GM12878 (cell line): ENCODE results near the gene SLIT1. TPM values are rescaled to one million over a fixed set of nuclear protein-coding genes. Genes with fewer than 3 reads are reported as not detected.

Experiments
- ATAC-seq: fragments of 200-7000 bp; cut with Tn5 transposase; 3 replicates; pipeline ENCODE4 v1.9.1; 2020; ENCODE audit warnings: mild to moderate bottlenecking, moderate library complexity
- BruUV-seq: library from RNA; stranded (reverse); fragments of 400-500 nt; replicated peaks from 2 replicates; lab custom pipeline; 2021; lab: Mats Ljungman, UMichigan
- CTCF ChIA-PET: fragments of 300-600 bp; sonication (Branson Sonifier 250); formaldehyde crosslinking; extraction: SDS; loops from one replicate; lab custom pipeline; 2021; ENCODE audit warnings: inconsistent platforms; lab: Yijun Ruan, JAX
- POLR2A ChIA-PET: fragments of 350-600 bp; formaldehyde crosslinking; extraction: SDS; loops from one replicate; lab custom pipeline; 2021; ENCODE audit warnings: inconsistent platforms; lab: Charles Lee
- RAD21 ChIA-PET: fragments of 300-600 bp; sonication (Branson Sonifier 250); formaldehyde crosslinking; loops from one replicate; lab custom pipeline; 2023; ENCODE audit warnings: antibody characterized with exemption; ENCODE audit not compliant: unreplicated experiment; lab: Charles Lee
- SMC1A ChIA-PET: fragments of 300-600 bp; sonication (Branson Sonifier 250); formaldehyde crosslinking; loops from one replicate; lab custom pipeline; 2023; ENCODE audit not compliant: unreplicated experiment, uncharacterized antibody; lab: Charles Lee
- DNase-seq: peaks from one replicate; pipeline ENCODE4 v3.0.0-alpha.2; 2011; ENCODE audit warnings: low read depth, low spot score
- FAIRE-seq: peaks from 3 replicates; lab custom pipeline; 2011; peaks lifted over from hg19 to GRCh38; lab: Jason Lieb, UNC
- H2AFZ ChIP-seq: 2 replicates; pipeline ENCODE4 v1.6.0; 2011; ENCODE audit warnings: low read depth, low read length, control low read depth; ENCODE audit not compliant: control insufficient read depth
- H3K27ac ChIP-seq: 2 replicates; pipeline ENCODE4 v1.5.1; 2011; ENCODE audit warnings: control low read depth; ENCODE audit not compliant: control insufficient read depth, insufficient read depth
- H3K27me3 ChIP-seq, 2 experiments: replicated peaks in 1 of 2; 2 replicates each; pipeline versions ENCODE4 v1.6.0 to v1.6.1; 2011; ENCODE audit warnings: low read length in 1 of 2; ENCODE audit not compliant: control insufficient read depth in 2 of 2, insufficient read depth in 2 of 2
- H3K36me3 ChIP-seq, 2 experiments: 2 replicates each; pipeline ENCODE4 v1.5.1; 2011; ENCODE audit warnings: low read length in 1 of 2; ENCODE audit not compliant: control insufficient read depth in 2 of 2, insufficient read depth in 2 of 2
- H3K4me1 ChIP-seq: 2 replicates; pipeline ENCODE4 v1.6.1; 2011; ENCODE audit warnings: mild to moderate bottlenecking, low read length, moderate library complexity, mixed read lengths; ENCODE audit not compliant: control insufficient read depth, insufficient read depth
- H3K4me2 ChIP-seq: 2 replicates; pipeline ENCODE4 v1.6.0; 2011; ENCODE audit warnings: control low read depth; ENCODE audit not compliant: control insufficient read depth, insufficient read depth
- H3K4me3 ChIP-seq: fragments of 200-600 bp; sonication (generic); 2 replicates; pipeline ENCODE4 v1.5.1; 2016
- H3K79me2 ChIP-seq: 2 replicates; pipeline ENCODE4 v1.6.0; 2011; ENCODE audit warnings: low read length; ENCODE audit not compliant: control insufficient read depth, insufficient read depth
- H3K9ac ChIP-seq: 2 replicates; pipeline ENCODE4 v1.8.0; 2011; ENCODE audit warnings: low read length, control low read depth, mixed read lengths; ENCODE audit not compliant: control insufficient read depth, insufficient read depth
- H3K9me3 ChIP-seq: replicated peaks from 3 replicates; pipeline ENCODE4 v1.5.1; 2011; ENCODE audit warnings: mild to moderate bottlenecking, low read length; ENCODE audit not compliant: control insufficient read depth, insufficient read depth
- H4K20me1 ChIP-seq: 2 replicates; pipeline ENCODE4 v1.6.0; 2011; ENCODE audit not compliant: control insufficient read depth, insufficient read depth
- BCL11A ChIP-seq: IDR thresholded peaks from 2 replicates; pipeline ENCODE4 v1.6.1; 2011; ENCODE audit warnings: low read depth, low read length
- CBX5 ChIP-seq: sonication (generic); IDR thresholded peaks from 2 replicates; pipeline ENCODE4 v1.6.1; 2016; ENCODE audit warnings: low read depth, moderate library complexity, mild to moderate bottlenecking, inconsistent platforms
- HDAC2 ChIP-seq: fragments of 200-600 bp; sonication (generic); IDR thresholded peaks from 2 replicates; pipeline ENCODE4 v1.6.1; 2017
- MLLT1 ChIP-seq: fragments of 450-650 bp; IDR thresholded peaks from 2 replicates; pipeline ENCODE4 v1.6.1; 2016; ENCODE audit warnings: mild to moderate bottlenecking
- NR2C2 ChIP-seq: IDR thresholded peaks from 2 replicates; pipeline ENCODE4 v1.6.1; 2011; ENCODE audit warnings: borderline replicate concordance, low read depth; ENCODE audit not compliant: control insufficient read depth, insufficient read length
- WGBS: methylation state at CpG from one replicate; pipeline ENCODE4 v1.1.6; 2016; ENCODE audit warnings: low lambda C conversion rate; ENCODE audit not compliant: insufficient replicate concordance, insufficient coverage; ENCODE audit errors: missing lambda C conversion rate; 5-methylcytosine and 5-hydroxymethylcytosine counted together
- in situ Hi-C: fragments of 300-500 bp; cut with MboI; formaldehyde crosslinking; loops from 9 replicates; pipeline ENCODE4 v1.14.3; 2018; ENCODE audit warnings: mixed read lengths
- intact Hi-C: fragments of 100-400 bp; cut with micrococcal nuclease; formaldehyde crosslinking; loops from one replicate; pipeline ENCODE4 v1.14.2; 2022; ENCODE audit not compliant: unreplicated experiment
- polyA plus RNA-seq, 11 experiments: library from polyadenylated mRNA; depleted of rRNA in 4 of 11; unstranded in 6 of 11; stranded (reverse) in 5 of 11; fragments of >200 nt; fragmentation: Nextera tagmentation in 4 of 11; fragmentation: Illumina TruSeq in 1 of 11; extraction: Ambion mirVana in 4 of 11; extraction: Trizol in 1 of 11; gene quantifications; 1 replicate in 1 of 11; 2 replicates in 10 of 11; pipeline versions ENCODE4 v1.2.1 to v1.2.3, GENCODE V29; 2011 to 2016; ENCODE audit warnings: inconsistent platforms in 2 of 11, missing spikeins in 2 of 11, low read depth in 1 of 11
- total RNA-seq, 4 experiments: library from RNA; depleted of rRNA in 3 of 4; stranded (reverse); fragments of >200 nt in 3 of 4; fragmentation: Illumina TruSeq in 1 of 4; extraction: Trizol in 1 of 4; gene quantifications; 2 replicates each; pipeline versions ENCODE4 v1.2.1 to v1.2.3, GENCODE V29; 2013 to 2021
- TF ChIP-seq, protein P1 (sequence below): IDR thresholded peaks from 2 replicates; pipeline ENCODE4 v1.6.1; 2011; ENCODE audit warnings: borderline replicate concordance, low read depth, mild to moderate bottlenecking, moderate library complexity, low read length; ENCODE audit not compliant: insufficient read depth, poor library complexity, severe bottlenecking

SLIT1 gene
- total and polyA plus RNA-seq, 10 of the 15 experiments (the other 5 are each of a cell fraction or from before 2014, with no cell fraction given): 0.04 to 0.19 (median 0.06) TPM; not detected in 4

GRCh38 chr10:97076781-97077180, 109.0 kb downstream of the SLIT1 start (continued):
- no peak for TF ChIP-seq MLLT1
- TF ChIP-seq NR2C2: no peak

- H3K9ac ChIP-seq: no peak overlapping the region
- H3K27me3 ChIP-seq: peaks cover 0 to 4% of the 10 kb centered on the region in 2 experiments; a peak in 3 of 4 replicates
- H3K9me3 ChIP-seq: no peaks in the 10 kb centered on the region
- H3K4me3 ChIP-seq: no peak overlapping the region
- in situ Hi-C loops (no loop called here), intact Hi-C loops (no loop called here)
- H3K4me1 ChIP-seq: no peaks in the 10 kb centered on the region
- BruUV-seq: no TSS peak
- no peak overlapping the region for H3K27ac ChIP-seq
- H3K36me3 ChIP-seq: no peaks in the 10 kb centered on the region
- 18% methylated on average over 7 of the region's 7 CpGs for WGBS
- RAD21 ChIA-PET: interaction anchor here (2.6 kb wide), 1 partner anchor 134 kb away, joined by 12 read pairs; no protein-coding TSS in a partner anchor
- DNase-seq: no peak
- POLR2A ChIA-PET: no interaction called here
- TF ChIP-seq, protein P1, sequence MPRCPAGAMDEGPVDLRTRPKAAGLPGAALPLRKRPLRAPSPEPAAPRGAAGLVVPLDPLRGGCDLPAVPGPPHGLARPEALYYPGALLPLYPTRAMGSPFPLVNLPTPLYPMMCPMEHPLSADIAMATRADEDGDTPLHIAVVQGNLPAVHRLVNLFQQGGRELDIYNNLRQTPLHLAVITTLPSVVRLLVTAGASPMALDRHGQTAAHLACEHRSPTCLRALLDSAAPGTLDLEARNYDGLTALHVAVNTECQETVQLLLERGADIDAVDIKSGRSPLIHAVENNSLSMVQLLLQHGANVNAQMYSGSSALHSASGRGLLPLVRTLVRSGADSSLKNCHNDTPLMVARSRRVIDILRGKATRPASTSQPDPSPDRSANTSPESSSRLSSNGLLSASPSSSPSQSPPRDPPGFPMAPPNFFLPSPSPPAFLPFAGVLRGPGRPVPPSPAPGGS: no peak
- no peak for TF ChIP-seq HDAC2
- TF ChIP-seq CBX5: no peak
- no peak for TF ChIP-seq BCL11A
- SMC1A ChIA-PET: interaction anchor here (1.2 to 7.3 kb wide), 3 partner anchors 41 to 135 kb away, joined by 5 to 112 read pairs (median 15); no protein-coding TSS in a partner anchor
- CTCF ChIA-PET: interaction anchor here (0.5 to 19.9 kb wide), 4 partner anchors 32 to 320 kb away, joined by 3 to 651 read pairs (median 4); no protein-coding TSS in a partner anchor
- FAIRE-seq: no peak
- no peak overlapping the region for H3K4me2 ChIP-seq
- no peaks in the 10 kb centered on the region for H4K20me1 ChIP-seq
- no peaks in the 10 kb centered on the region for H3K79me2 ChIP-seq
- no peak for ATAC-seq
- H2AFZ ChIP-seq: no peak overlapping the region
Measured at GRCh38 chr10:97075961-97076525, 109.7 kb downstream of the SLIT1 start.
